MM.1S (cell line): Measurements from ENCODE around the gene SRP54.

Source experiments
- DNase-seq: peaks from one replicate; pipeline ENCODE4 v3.0.0-alpha.2; 2015
- H2AFZ ChIP-seq: fragments of 300-600 bp; sonication (generic); 2 replicates; pipeline ENCODE4 v1.6.0; 2016; ENCODE audit warnings: antibody characterized with exemption, low read length
- H3F3A ChIP-seq: fragments of 300-600 bp; sonication (generic); 2 replicates; pipeline ENCODE4 v1.6.1; 2016; ENCODE audit warnings: mild to moderate bottlenecking, antibody characterized with exemption, low read length, moderate library complexity, mixed read lengths; ENCODE audit not compliant: insufficient read depth
- H3K27ac ChIP-seq: fragments of 300-600 bp; sonication (generic); 2 replicates; pipeline ENCODE4 v1.5.1; 2016; ENCODE audit warnings: mild to moderate bottlenecking, low read length
- H3K27me3 ChIP-seq: fragments of 300-600 bp; sonication (generic); replicated peaks from 2 replicates; pipeline ENCODE4 v1.6.0; 2016; ENCODE audit warnings: low read length; ENCODE audit not compliant: insufficient read depth
- H3K36me3 ChIP-seq: fragments of 300-600 bp; sonication (generic); replicated peaks from 2 replicates; pipeline ENCODE4 v1.6.1; 2016; ENCODE audit warnings: mild to moderate bottlenecking, low read length, mixed read lengths; ENCODE audit not compliant: insufficient read depth
- H3K4me1 ChIP-seq: fragments of 300-600 bp; sonication (generic); 2 replicates; pipeline ENCODE4 v1.6.1; 2016; ENCODE audit warnings: low read length, mixed read lengths
- H3K4me2 ChIP-seq: fragments of 300-600 bp; sonication (generic); 2 replicates; pipeline ENCODE4 v1.6.0; 2016; ENCODE audit warnings: low read depth, low read length
- H3K4me3 ChIP-seq: fragments of 300-600 bp; sonication (generic); 2 replicates; pipeline ENCODE4 v1.5.1; 2016; ENCODE audit warnings: low read length, mixed read lengths
- H3K79me2 ChIP-seq: fragments of 300-600 bp; sonication (generic); 2 replicates; pipeline ENCODE4 v1.6.1; 2016; ENCODE audit warnings: mixed run types, low read length, mixed read lengths
- H3K9ac ChIP-seq: fragments of 300-600 bp; sonication (generic); 2 replicates; pipeline ENCODE4 v1.6.1; 2016; ENCODE audit warnings: low read length, mixed read lengths
- H3K9me2 ChIP-seq: fragments of 300-600 bp; sonication (generic); replicated peaks from 2 replicates; pipeline ENCODE4 v1.6.1; 2016; ENCODE audit warnings: mild to moderate bottlenecking, low read length, mixed read lengths; ENCODE audit not compliant: insufficient read depth
- H3K9me3 ChIP-seq: fragments of 300-600 bp; sonication (generic); replicated peaks from 2 replicates; pipeline ENCODE4 v1.6.1; 2016; ENCODE audit warnings: mild to moderate bottlenecking, low read length, mixed read lengths; ENCODE audit not compliant: insufficient read depth
- H4K20me1 ChIP-seq: fragments of 300-600 bp; sonication (generic); 2 replicates; pipeline ENCODE4 v1.6.1; 2016; ENCODE audit warnings: mild to moderate bottlenecking, low read length, moderate library complexity, mixed read lengths; ENCODE audit not compliant: insufficient read depth
- EZH2 ChIP-seq: fragments of 300-600 bp; sonication (generic); optimal IDR thresholded peaks from 2 replicates; pipeline ENCODE3; 2017; ENCODE audit warnings: low read depth, mild to moderate bottlenecking, antibody characterized with exemption, low read length, mixed read lengths
- EZH2phosphoT487 ChIP-seq: fragments of 300-600 bp; sonication (generic); IDR thresholded peaks from 2 replicates; pipeline ENCODE4 v1.6.1; 2018; ENCODE audit warnings: antibody characterized with exemption, low read length
- TF ChIP-seq, protein P1 (sequence below): fragments of 300-600 bp; sonication (generic); IDR thresholded peaks from 2 replicates; pipeline ENCODE4 v1.5.1; 2016; ENCODE audit warnings: antibody characterized with exemption, low read length, mixed read lengths

The SRP54 gene

GRCh38 chr14:35043046-35043445, 60.3 kb downstream of the SRP54 start:
- Histone ChIP-seq H3K9me3 (no peaks in the 10 kb centered on the region), H3K27ac (no peak overlapping the region), H3K4me3 (no peak overlapping the region), H3K36me3 (no peaks in the 10 kb centered on the region), H3K9me2 (no peaks in the 10 kb centered on the region), H3F3A (peaks cover 8% of the 10 kb centered on the region), H3K4me1 (no peaks in the 10 kb centered on the region; the same call in 1 of the 2 replicates), H2AFZ (no peak overlapping the region), H3K9ac (no peak overlapping the region), H3K27me3 (no peaks in the 10 kb centered on the region), H3K79me2 (no peaks in the 10 kb centered on the region), H3K4me2 (no peak overlapping the region), H4K20me1 (no peaks in the 10 kb centered on the region)
- TF ChIP-seq, protein P1, sequence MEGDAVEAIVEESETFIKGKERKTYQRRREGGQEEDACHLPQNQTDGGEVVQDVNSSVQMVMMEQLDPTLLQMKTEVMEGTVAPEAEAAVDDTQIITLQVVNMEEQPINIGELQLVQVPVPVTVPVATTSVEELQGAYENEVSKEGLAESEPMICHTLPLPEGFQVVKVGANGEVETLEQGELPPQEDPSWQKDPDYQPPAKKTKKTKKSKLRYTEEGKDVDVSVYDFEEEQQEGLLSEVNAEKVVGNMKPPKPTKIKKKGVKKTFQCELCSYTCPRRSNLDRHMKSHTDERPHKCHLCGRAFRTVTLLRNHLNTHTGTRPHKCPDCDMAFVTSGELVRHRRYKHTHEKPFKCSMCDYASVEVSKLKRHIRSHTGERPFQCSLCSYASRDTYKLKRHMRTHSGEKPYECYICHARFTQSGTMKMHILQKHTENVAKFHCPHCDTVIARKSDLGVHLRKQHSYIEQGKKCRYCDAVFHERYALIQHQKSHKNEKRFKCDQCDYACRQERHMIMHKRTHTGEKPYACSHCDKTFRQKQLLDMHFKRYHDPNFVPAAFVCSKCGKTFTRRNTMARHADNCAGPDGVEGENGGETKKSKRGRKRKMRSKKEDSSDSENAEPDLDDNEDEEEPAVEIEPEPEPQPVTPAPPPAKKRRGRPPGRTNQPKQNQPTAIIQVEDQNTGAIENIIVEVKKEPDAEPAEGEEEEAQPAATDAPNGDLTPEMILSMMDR, result no peak
- TF ChIP-seq EZH2, result no peak
- no peak for TF ChIP-seq EZH2phosphoT487
- no peak for DNase-seq

- no peak for TF ChIP-seq EZH2phosphoT487
- TF ChIP-seq, protein P1, result no peak
- TF ChIP-seq EZH2, result no peak
- no peak for DNase-seq
- Histone ChIP-seq H3K4me1 (no peaks in the 10 kb centered on the region; the same call in 1 of the 2 replicates), H2AFZ (peak overlapping the region; percentile 61), H3K27me3 (no peaks in the 10 kb centered on the region), H3K79me2 (no peaks in the 10 kb centered on the region), H3K9me2 (no peaks in the 10 kb centered on the region), H3F3A (peaks cover 8% of the 10 kb centered on the region), H3K9ac (peak overlapping the region; percentile 87), H3K27ac (peak overlapping the region; percentile 95), H3K4me2 (peak overlapping the region; percentile 70), H3K36me3 (no peaks in the 10 kb centered on the region), H4K20me1 (no peaks in the 10 kb centered on the region), H3K9me3 (no peaks in the 10 kb centered on the region), H3K4me3 (peak overlapping the region; percentile 70)
These were observed 62.4 kb downstream of the SRP54 start for GRCh38 chr14:35044939-35045797.

- H4K20me1 ChIP-seq, result no peaks in the 10 kb centered on the region
- no peaks in the 10 kb centered on the region for H3K9me2 ChIP-seq
- H3K9me3 ChIP-seq, result no peaks in the 10 kb centered on the region
- TF ChIP-seq, protein P1, result no peak
- TF ChIP-seq EZH2phosphoT487 (no peak), EZH2 (no peak)
- peak overlapping the region; percentile 70 for H3K4me3 ChIP-seq
- peak overlapping the region; percentile 95 for H3K27ac ChIP-seq
- H3K27me3 ChIP-seq, result no peaks in the 10 kb centered on the region
- no peaks in the 10 kb centered on the region for H3K36me3 ChIP-seq
- no peaks in the 10 kb centered on the region; the same call in 1 of the 2 replicates for H3K4me1 ChIP-seq
- H3K9ac ChIP-seq, result peak overlapping the region; percentile 87
- peaks cover 8% of the 10 kb centered on the region for H3F3A ChIP-seq
- peak overlapping the region; percentile 70 for H3K4me2 ChIP-seq
- H2AFZ ChIP-seq, result peak overlapping the region; percentile 61
- no peaks in the 10 kb centered on the region for H3K79me2 ChIP-seq
- DNase-seq, result no peak
These were observed 62.9 kb downstream of the SRP54 start for GRCh38 chr14:35045798-35046047.
